Naive B cell (primary cell): Measurements from ENCODE around the gene CDC73. TPM values are rescaled to one million over a fixed set of nuclear protein-coding genes. Genes with fewer than 3 reads are reported as not detected.
"Not testable (repeated sequence)": the region's sequence is repeated elsewhere in the genome, so short reads cannot be mapped to it uniquely, and the experiment has no call there.

ENCODE experiments used
- ATAC-seq, 2 donors: fragments of 150-1000 bp; cut with Tn5 transposase; 2 replicates each; pipeline ENCODE4 v1.10.0; 2021; ENCODE audit warnings: low read depth in 2 of 2, mild to moderate bottlenecking in 2 of 2, moderate library complexity in 2 of 2
- DNase-seq: peaks from one replicate; pipeline ENCODE4 v3.0.0; 2022
- H3K27ac Mint-ChIP-seq, 6 donors: one replicate each; pipeline ENCODE4 v1.8.0; 2020 to 2022; ENCODE audit warnings: mild to moderate bottlenecking in 6 of 6, mixed read lengths in 6 of 6, moderate library complexity in 5 of 6, inconsistent platforms in 2 of 6
- H3K27me3 Mint-ChIP-seq, 3 donors: one replicate each; pipeline ENCODE4 v1.8.0; 2021 to 2022; ENCODE audit warnings: mixed read lengths in 3 of 3, mild to moderate bottlenecking in 1 of 3
- H3K36me3 Mint-ChIP-seq, 2 donors: one replicate each; pipeline ENCODE4 v1.8.0; 2020 to 2022; ENCODE audit warnings: mixed read lengths in 2 of 2, inconsistent platforms in 1 of 2, mild to moderate bottlenecking in 1 of 2
- H3K4me1 Mint-ChIP-seq, 3 donors: one replicate each; pipeline ENCODE4 v1.8.0; 2020 to 2022; ENCODE audit warnings: mixed read lengths in 3 of 3, inconsistent platforms in 1 of 3, mild to moderate bottlenecking in 1 of 3, moderate library complexity in 1 of 3
- H3K4me3 Mint-ChIP-seq, 8 donors: one replicate each; pipeline ENCODE4 v1.8.0; 2020 to 2022; ENCODE audit warnings: mild to moderate bottlenecking in 8 of 8, mixed read lengths in 8 of 8, moderate library complexity in 8 of 8, inconsistent platforms in 2 of 8
- H3K9me3 Mint-ChIP-seq, 7 donors: one replicate each; pipeline ENCODE4 v1.8.0; 2020 to 2022; ENCODE audit warnings: mixed read lengths in 7 of 7, mild to moderate bottlenecking in 5 of 7, inconsistent platforms in 2 of 7, moderate library complexity in 1 of 7
- polyA plus RNA-seq, 6 donors: library from polyadenylated mRNA; unstranded; fragments of 300-500 nt; fragmentation: Illumina TruSeq; gene quantifications; one replicate each; pipeline ENCODE4 v1.2.3, GENCODE V29; 2021; ENCODE audit warnings: low read depth in 6 of 6

CDC73 gene
- polyA plus RNA-seq, 6 donors from 2014 or later = 49.0 to 78.3 (median 62.7) TPM

DNA sequence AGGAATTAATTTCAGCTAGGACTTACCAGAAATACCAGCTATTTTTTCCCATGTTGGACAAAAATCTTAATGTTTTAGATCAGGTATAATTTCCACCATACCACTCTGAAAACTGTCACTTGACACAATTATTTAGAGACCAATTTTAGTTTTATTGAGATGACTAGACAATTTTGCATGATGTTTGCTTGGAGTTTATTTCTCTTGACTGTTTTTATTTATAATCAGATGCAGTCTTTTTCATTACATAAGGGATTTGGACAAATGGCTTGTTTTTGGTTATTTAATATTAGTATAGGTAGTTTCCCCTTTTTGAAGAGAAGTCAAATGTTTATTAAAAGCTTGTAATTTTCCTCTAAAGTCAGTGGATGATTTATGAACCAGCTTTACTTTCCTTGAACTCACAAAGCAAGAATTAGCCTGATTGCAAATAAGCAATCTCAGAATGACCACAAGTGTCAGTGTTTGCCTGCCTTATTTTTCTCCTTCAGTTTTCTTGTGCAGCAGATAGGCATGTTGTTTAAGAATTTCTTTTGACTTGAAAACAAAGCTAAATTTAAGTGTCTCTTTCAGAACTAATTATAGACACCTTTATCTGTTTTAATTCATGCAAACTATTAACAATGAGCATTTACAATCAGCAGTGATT, 68.4 kb downstream of the CDC73 start:
- DNase-seq = no peak
- Mint-ChIP-seq H3K4me1 (peaks cover 26 to 45% (median 29%) of the 10 kb centered on the region in 3 donors), H3K36me3 (peaks cover 0 to 9% of the 10 kb centered on the region in 2 donors), H3K9me3 (peaks cover 0 to 12% (median 10%) of the 10 kb centered on the region in 7 donors), H3K27ac (peak overlapping the region in 2 of 6 donors; percentile 59 to 82), H3K27me3 (no peaks in the 10 kb centered on the region), H3K4me3 (peak overlapping the region in 1 of 8 donors; percentile 4)
- no peak for ATAC-seq

DNA sequence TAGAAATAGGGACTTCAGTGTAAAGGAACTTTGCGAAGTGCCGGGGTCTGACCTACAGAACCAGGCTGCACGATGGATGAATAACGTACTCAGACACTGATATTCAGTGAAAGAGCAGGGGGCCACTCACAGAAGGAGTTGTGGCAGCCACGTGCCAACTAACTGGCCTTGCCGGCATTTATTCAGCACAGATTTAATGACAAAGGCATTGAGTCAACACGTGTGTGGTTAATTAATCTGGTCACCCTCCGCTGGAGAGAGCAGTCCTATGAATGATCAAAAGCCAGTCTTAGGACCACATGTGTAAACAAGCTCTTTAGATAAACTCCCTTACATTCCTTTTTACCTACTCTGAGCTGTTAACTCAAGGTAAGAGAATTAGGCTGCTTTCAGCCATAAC, 70.8 kb downstream of the CDC73 start:
- H3K27me3 Mint-ChIP-seq = no peaks in the 10 kb centered on the region
- peaks cover 0 to 12% (median 10%) of the 10 kb centered on the region in 7 donors for H3K9me3 Mint-ChIP-seq
- no peak overlapping the region for H3K4me3 Mint-ChIP-seq
- peak overlapping the region in 1 of 6 donors; percentile 77 for H3K27ac Mint-ChIP-seq
- DNase-seq = no peak
- ATAC-seq = no peak
- H3K4me1 Mint-ChIP-seq = peaks cover 20 to 30% (median 27%) of the 10 kb centered on the region in 3 donors
- peaks cover 0 to 9% of the 10 kb centered on the region in 2 donors for H3K36me3 Mint-ChIP-seq

DNA sequence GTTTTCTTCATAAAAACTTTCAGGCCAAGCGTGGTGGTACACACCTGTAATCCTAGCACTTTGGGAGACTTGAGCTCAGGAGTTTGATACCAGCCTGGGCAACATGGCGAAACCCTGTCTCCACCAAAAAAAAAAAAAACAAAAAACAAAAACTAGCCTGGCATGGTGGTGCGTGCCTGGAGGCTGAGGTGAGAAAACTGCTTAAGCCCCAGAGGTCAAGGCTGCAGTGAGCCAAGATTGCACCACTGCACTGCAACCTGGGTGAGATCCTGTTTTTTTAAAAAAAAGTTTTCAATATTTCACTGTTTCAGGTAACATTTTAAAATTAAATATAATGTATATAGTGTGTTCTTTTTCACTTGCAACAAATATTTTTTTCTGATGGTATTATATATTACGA, 78.1 kb downstream of the CDC73 start:
- no peak for DNase-seq
- Mint-ChIP-seq H3K27me3 (no peaks in the 10 kb centered on the region), H3K27ac (no peak overlapping the region), H3K9me3 (peaks cover 0 to under 1% (median 0%) of the 10 kb centered on the region in 7 donors), H3K36me3 (peaks cover under 1 to 6% of the 10 kb centered on the region in 2 donors), H3K4me3 (no peak overlapping the region), H3K4me1 (peaks cover 0 to 24% (median 17%) of the 10 kb centered on the region in 3 donors)
- no peak for ATAC-seq

GRCh38 chr1:193201021-193201420, 79.2 kb downstream of the CDC73 start:
- DNase-seq (no peak), ATAC-seq (no peak)
- H3K27me3 Mint-ChIP-seq = no peaks in the 10 kb centered on the region
- no peak overlapping the region for H3K4me3 Mint-ChIP-seq
- H3K36me3 Mint-ChIP-seq = peaks cover 11 to 17% of the 10 kb centered on the region in 2 donors
- peaks cover 0 to 17% (median 10%) of the 10 kb centered on the region in 3 donors for H3K4me1 Mint-ChIP-seq
- H3K27ac Mint-ChIP-seq = peak overlapping the region in 1 of 6 donors; percentile 42
- H3K9me3 Mint-ChIP-seq = peaks cover 0 to 9% (median 7%) of the 10 kb centered on the region in 7 donors

GRCh38 chr1:193210996-193211395, 89.2 kb downstream of the CDC73 start:
- H3K4me1 Mint-ChIP-seq = peaks cover 6 to 12% (median 12%) of the 10 kb centered on the region in 3 donors
- DNase-seq (no peak), ATAC-seq (no peak)
- peak overlapping the region in 5 of 6 donors; percentile 44 to 84 (median 54) for H3K27ac Mint-ChIP-seq
- no peaks in the 10 kb centered on the region for H3K27me3 Mint-ChIP-seq
- no peak overlapping the region for H3K4me3 Mint-ChIP-seq
- peaks cover 47% of the 10 kb centered on the region in 2 donors for H3K36me3 Mint-ChIP-seq
- peaks cover 0 to 23% (median 18%) of the 10 kb centered on the region in 7 donors for H3K9me3 Mint-ChIP-seq

GRCh38 chr1:193211539-193211938, 89.7 kb downstream of the CDC73 start:
- Mint-ChIP-seq H3K36me3 (peaks cover 41 to 47% of the 10 kb centered on the region in 2 donors), H3K4me1 (peaks cover 6 to 12% (median 12%) of the 10 kb centered on the region in 3 donors), H3K9me3 (peaks cover 0 to 18% (median 14%) of the 10 kb centered on the region in 7 donors), H3K4me3 (no peak overlapping the region), H3K27ac (peak overlapping the region in 2 of 6 donors; percentile 44 to 54), H3K27me3 (no peaks in the 10 kb centered on the region)
- ATAC-seq (no peak), DNase-seq (no peak)

- peaks cover 30 to 42% of the 10 kb centered on the region in 2 donors for H3K36me3 Mint-ChIP-seq
- H3K9me3 Mint-ChIP-seq = peaks cover 0 to 9% (median 4%) of the 10 kb centered on the region in 7 donors
- no peak for DNase-seq
- H3K4me3 Mint-ChIP-seq = no peak overlapping the region
- H3K4me1 Mint-ChIP-seq = peaks cover 6 to 12% (median 12%) of the 10 kb centered on the region in 3 donors
- H3K27me3 Mint-ChIP-seq = no peaks in the 10 kb centered on the region
- no peak for ATAC-seq
- H3K27ac Mint-ChIP-seq = peak overlapping the region in 1 of 6 donors; percentile 27
These were observed 90.8 kb downstream of the CDC73 start for GRCh38 chr1:193212637-193213036.

DNA sequence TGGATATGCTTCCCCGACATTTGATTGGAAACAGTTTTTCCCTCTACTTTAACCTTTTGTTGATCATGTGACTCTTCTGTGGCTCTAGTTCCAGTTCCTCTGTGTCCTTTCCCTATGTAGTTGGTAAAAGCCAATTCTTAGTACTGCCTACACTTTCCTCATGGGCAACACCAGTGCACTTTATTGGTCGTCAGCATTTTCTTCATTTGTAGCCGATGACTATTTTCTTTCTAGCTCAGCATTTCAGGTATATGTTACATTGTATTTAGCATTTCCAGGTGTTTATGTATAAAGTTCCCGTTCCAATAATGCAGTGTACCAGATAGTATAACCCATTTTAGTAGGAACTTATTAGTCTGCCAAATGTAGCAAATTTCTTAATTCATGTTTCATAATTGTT, 92.2 kb downstream of the CDC73 start:
- DNase-seq = no peak

DNA sequence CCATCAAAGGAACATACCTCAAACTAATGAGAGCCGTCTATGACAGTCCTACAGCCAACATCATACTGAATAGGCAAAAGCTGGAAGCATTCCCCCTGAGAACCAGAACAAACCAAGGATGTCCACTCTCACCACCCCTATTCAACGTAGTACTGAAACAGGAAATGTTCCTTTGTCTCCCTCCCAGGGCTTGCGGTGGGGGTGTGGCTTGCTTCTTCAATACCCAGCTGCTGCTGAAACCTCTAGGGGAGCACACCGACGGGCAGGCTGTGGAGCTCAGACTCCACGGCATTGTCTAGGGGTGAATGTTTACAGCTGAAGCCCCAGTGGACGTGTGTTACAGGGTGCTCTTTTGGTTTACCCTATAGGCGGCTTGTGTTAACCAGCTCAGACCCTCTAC, 95.1 kb downstream of the CDC73 start:
- no peaks in the 10 kb centered on the region for H3K27me3 Mint-ChIP-seq
- H3K27ac Mint-ChIP-seq = peak overlapping the region in 2 of 6 donors; percentile 26 to 72
- no peak for DNase-seq
- no peaks in the 10 kb centered on the region for H3K9me3 Mint-ChIP-seq
- H3K36me3 Mint-ChIP-seq = peaks cover 20 to 48% of the 10 kb centered on the region in 2 donors
- no peak overlapping the region for H3K4me3 Mint-ChIP-seq
- ATAC-seq = no peak
- H3K4me1 Mint-ChIP-seq = peaks cover 0 to 5% (median 0%) of the 10 kb centered on the region in 3 donors

More for the DNA sequence above, 92.2 kb downstream of the CDC73 start:
- H3K4me3 Mint-ChIP-seq = no peak overlapping the region
- H3K27me3 Mint-ChIP-seq = no peaks in the 10 kb centered on the region
- ATAC-seq = no peak
- H3K36me3 Mint-ChIP-seq = peaks cover 28 to 41% of the 10 kb centered on the region in 2 donors
- H3K27ac Mint-ChIP-seq = no peak overlapping the region
- no peaks in the 10 kb centered on the region for H3K9me3 Mint-ChIP-seq
- H3K4me1 Mint-ChIP-seq = peaks cover 6 to 12% (median 8%) of the 10 kb centered on the region in 3 donors

- Mint-ChIP-seq H3K27ac (peak overlapping the region in 1 of 6 donors; percentile 41), H3K27me3 (no peaks in the 10 kb centered on the region), H3K4me3 (no peak overlapping the region), H3K4me1 (peaks cover 0 to 5% (median 0%) of the 10 kb centered on the region in 3 donors), H3K36me3 (peaks cover 11 to 38% of the 10 kb centered on the region in 2 donors), H3K9me3 (no peaks in the 10 kb centered on the region)
- no peak for ATAC-seq
- DNase-seq = no peak
These were observed 97.6 kb downstream of the CDC73 start for GRCh38 chr1:193219391-193219790.

- Mint-ChIP-seq H3K9me3 (no peaks in the 10 kb centered on the region), H3K27ac (peak overlapping the region in 1 of 6 donors; percentile 37), H3K27me3 (no peaks in the 10 kb centered on the region), H3K36me3 (peaks cover 26 to 36% of the 10 kb centered on the region in 2 donors), H3K4me1 (peaks cover 9 to 15% (median 11%) of the 10 kb centered on the region in 3 donors), H3K4me3 (no peak overlapping the region)
- ATAC-seq (no peak), DNase-seq (no peak)
These were observed 99.8 kb downstream of the CDC73 start for GRCh38 chr1:193221651-193222050.

DNA sequence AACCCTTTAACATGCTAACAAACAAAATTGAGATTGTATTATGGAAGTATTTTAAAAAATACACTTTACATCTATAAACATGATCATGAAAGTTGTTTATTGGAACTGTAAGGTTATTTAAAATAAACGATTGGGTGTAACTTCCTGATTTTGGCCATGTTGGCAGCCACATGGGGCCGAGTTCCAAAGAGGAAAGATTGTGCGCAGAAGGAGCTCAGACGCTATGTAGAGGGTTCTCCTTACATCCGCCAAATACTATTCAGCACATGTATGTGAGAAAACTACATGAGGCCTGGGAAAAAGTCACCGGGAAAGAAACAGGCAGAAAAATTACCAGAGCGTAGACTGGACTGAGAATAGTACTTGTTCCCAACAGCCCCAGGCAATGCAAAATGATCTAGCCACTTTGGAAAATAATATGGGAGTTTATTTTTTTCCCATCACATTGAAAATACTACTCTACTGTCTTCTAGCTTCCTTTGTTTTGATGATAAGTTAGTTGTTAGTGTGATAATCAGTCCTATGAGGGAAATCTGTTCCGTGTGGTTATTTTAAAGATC, 100.3 kb downstream of the CDC73 start:
- Mint-ChIP-seq H3K27ac (peak overlapping the region in 1 of 6 donors; percentile 37), H3K36me3 (peaks cover 26 to 35% of the 10 kb centered on the region in 2 donors), H3K27me3 (no peaks in the 10 kb centered on the region), H3K9me3 (no peaks in the 10 kb centered on the region), H3K4me3 (no peak overlapping the region), H3K4me1 (peaks cover 12 to 20% (median 15%) of the 10 kb centered on the region in 3 donors)
- no peak for DNase-seq
- ATAC-seq = no peak

GRCh38 chr1:193229136-193229535, 107.3 kb downstream of the CDC73 start:
- H3K9me3 Mint-ChIP-seq = no peaks in the 10 kb centered on the region
- H3K27ac Mint-ChIP-seq = no peak overlapping the region
- ATAC-seq (no peak), DNase-seq (no peak)
- peaks cover 16 to 24% of the 10 kb centered on the region in 2 donors for H3K36me3 Mint-ChIP-seq
- H3K4me3 Mint-ChIP-seq = no peak overlapping the region
- peaks cover 8 to 22% (median 15%) of the 10 kb centered on the region in 3 donors for H3K4me1 Mint-ChIP-seq
- no peaks in the 10 kb centered on the region for H3K27me3 Mint-ChIP-seq

DNA sequence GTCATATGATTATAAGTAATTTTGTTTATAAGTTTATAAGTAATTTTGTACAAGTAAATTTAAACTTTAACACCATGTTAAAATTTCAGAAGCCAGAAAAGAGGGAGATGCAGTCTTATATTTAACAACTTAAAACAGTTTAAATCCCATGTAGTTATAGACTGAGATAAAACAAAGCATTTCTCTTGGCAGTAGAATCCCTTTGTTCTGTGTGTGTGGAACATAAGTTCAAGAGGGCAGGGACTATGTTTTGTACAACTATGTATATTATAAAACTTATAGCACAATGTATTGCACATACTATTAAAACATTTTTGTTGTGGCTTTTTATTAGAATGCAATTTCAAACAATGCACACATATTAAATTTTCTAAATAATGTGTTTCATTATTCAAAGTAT, 109.3 kb downstream of the CDC73 start:
- not testable (repeated sequence) for H3K27me3 Mint-ChIP-seq, H3K9me3 Mint-ChIP-seq, H3K27ac Mint-ChIP-seq, DNase-seq, H3K4me3 Mint-ChIP-seq, ATAC-seq
- peaks cover 8 to 12% (median 9%) of the 10 kb centered on the region in 3 donors for H3K4me1 Mint-ChIP-seq
- H3K36me3 Mint-ChIP-seq = peaks cover 13 to 26% of the 10 kb centered on the region in 2 donors
